HepG2 (cell line): ENCODE measurements around the gene RFXANK. TPM values are rescaled to one million over a fixed set of nuclear protein-coding genes. Genes with fewer than 3 reads are reported as not detected.
A peak's percentile ranks its signal among the peaks of the same experiment; 100 is the strongest.

ENCODE experiments used
- CREB3 ChIP-seq: sonication (generic); formaldehyde crosslinking; IDR thresholded peaks from 2 replicates; pipeline ENCODE4 v1.5.0; 2020; ENCODE audit warnings: missing genetic modification reagents
- KDM6A ChIP-seq: IDR thresholded peaks from 2 replicates; pipeline ENCODE4 v1.6.1; 2016; ENCODE audit warnings: low read depth
- NFIC ChIP-seq: IDR thresholded peaks from 2 replicates; pipeline ENCODE4 v1.6.1; 2012; ENCODE audit warnings: mild to moderate bottlenecking, low read length, inconsistent platforms
- PAF1 ChIP-seq: IDR thresholded peaks from 2 replicates; pipeline ENCODE4 v1.6.1; 2016; ENCODE audit warnings: missing genetic modification reagents, missing compliant biosample characterization
- POLR2G ChIP-seq: fragments of 200-400 bp; formaldehyde crosslinking; IDR thresholded peaks from 2 replicates; pipeline ENCODE4 v1.6.1; 2018; ENCODE audit warnings: mild to moderate bottlenecking, low read depth, low read length, moderate library complexity
- RNF219 ChIP-seq: sonication (generic); formaldehyde crosslinking; IDR thresholded peaks from 2 replicates; pipeline ENCODE4 v1.5.0; 2020; ENCODE audit warnings: mild to moderate bottlenecking, missing genetic modification reagents
- STAG1 ChIP-seq: sonication (generic); formaldehyde crosslinking; IDR thresholded peaks from 2 replicates; pipeline ENCODE4 v1.4.0; 2020; ENCODE audit warnings: missing genetic modification reagents
- THAP9 ChIP-seq: sonication (generic); formaldehyde crosslinking; IDR thresholded peaks from 2 replicates; pipeline ENCODE4; 2020; ENCODE audit warnings: missing genetic modification reagents, mild to moderate bottlenecking, borderline replicate concordance
- ZBTB2 ChIP-seq: sonication (generic); formaldehyde crosslinking; IDR thresholded peaks from 2 replicates; pipeline ENCODE4 v1.8.0; 2022; ENCODE audit warnings: low read depth, missing genetic modification reagents
- ZGPAT ChIP-seq: IDR thresholded peaks from 2 replicates; pipeline ENCODE4 v1.6.1; 2016; ENCODE audit warnings: mild to moderate bottlenecking
- ZNF646 ChIP-seq: sonication (generic); formaldehyde crosslinking; IDR thresholded peaks from 2 replicates; pipeline ENCODE4 v1.9.0; 2021; ENCODE audit warnings: mild to moderate bottlenecking, missing genetic modification reagents
- ZNF878 ChIP-seq: sonication (generic); formaldehyde crosslinking; IDR thresholded peaks from 2 replicates; pipeline ENCODE4 v1.8.1; 2023; ENCODE audit warnings: mild to moderate bottlenecking, missing genetic modification reagents, moderate library complexity
- polyA plus RNA-seq, 8 experiments: library from polyadenylated mRNA; depleted of rRNA in 3 of 8; stranded (reverse) in 7 of 8; unstranded in 1 of 8; fragments of >200 nt; fragmentation: Illumina TruSeq in 4 of 8; extraction: Trizol in 4 of 8; gene quantifications; 2 replicates each; pipeline versions ENCODE4 v1.2.1 to v1.2.3, GENCODE V29; 2011 to 2016; ENCODE audit warnings: low read depth in 4 of 8, missing spikeins in 1 of 8, mixed read lengths in 1 of 8; ENCODE audit not compliant: insufficient read depth in 1 of 8
- total RNA-seq, 5 experiments: library from RNA; depleted of rRNA; stranded (reverse); fragments of >200 nt; fragmentation: Illumina TruSeq; extraction: Trizol; gene quantifications; 2 replicates each; pipeline ENCODE4 v1.2.3, GENCODE V29; 2016; ENCODE audit warnings: low read depth in 1 of 5

RFXANK gene
- total and polyA plus RNA-seq, 2 of the 13 experiments (the other 11 are each of a cell fraction or from before 2014, with no cell fraction given), result 49.9 to 80.7 TPM

- TF ChIP-seq ZBTB2 (CRISPR knock-in tag) (no peak), THAP9 (CRISPR knock-in tag) (no peak), NFIC (no peak), RNF219 (CRISPR knock-in tag) (no peak), ZGPAT (CRISPR knock-in tag) (no peak; the same call in 1 of the 2 replicates), ZNF646 (CRISPR knock-in tag) (no peak), ZNF878 (CRISPR knock-in tag) (no peak), CREB3 (CRISPR knock-in tag) (no peak), POLR2G (peak; percentile 67), KDM6A (CRISPR knock-in tag) (no peak), PAF1 (CRISPR knock-in tag) (no peak), STAG1 (CRISPR knock-in tag) (no peak)
Observed at GRCh38 chr19:19170053-19170872, 21.8 kb upstream of the RFXANK start, which contains the start of gene MEF2B (continued).
